ENCODE measurements around the gene GNRHR.
"Not testable (repeated sequence)": the region's sequence is repeated elsewhere in the genome, so short reads cannot be mapped to it uniquely, and the experiment has no call there.

GNRHR gene

GRCh38 chr4:67754288-67754687 is at the start of gene GNRHR:
Gene GNRHR (minus strand): TSS chr4:67754388. CDS start chr4:67754335, 53 bp downstream.
- no peak for DNase-seq

- DNase-seq: no peak
Measured at GRCh38 chr4:67796810-67797209, 42.6 kb upstream of the GNRHR start.

GRCh38 chr4:67790721-67791120 is 36.5 kb upstream of the GNRHR start:
- no peak for DNase-seq

GRCh38 chr4:67787311-67787710 is 33.1 kb upstream of the GNRHR start:
- no peak for DNase-seq

GRCh38 chr4:67785528-67785927 is 31.3 kb upstream of the GNRHR start:
- DNase-seq: no peak

GRCh38 chr4:67779631-67780030 is 25.4 kb upstream of the GNRHR start:
- no peak for DNase-seq

- DNase-seq: no peak
Measured at GRCh38 chr4:67776746-67777145, 22.6 kb upstream of the GNRHR start.

GRCh38 chr4:67770422-67770821 is 16.2 kb upstream of the GNRHR start:
- DNase-seq: no peak

GRCh38 chr4:67765928-67766327 is 11.7 kb upstream of the GNRHR start:
- DNase-seq: no peak

GRCh38 chr4:67765401-67765800 is 11.2 kb upstream of the GNRHR start:
- no peak for DNase-seq

- no peak for DNase-seq
Measured at GRCh38 chr4:67764183-67764582, 10.0 kb upstream of the GNRHR start.

GRCh38 chr4:67762086-67762485 is 7.9 kb upstream of the GNRHR start:
- DNase-seq: no peak

- DNase-seq: not testable (repeated sequence)
Measured at GRCh38 chr4:67756991-67757390, 2.8 kb upstream of the GNRHR start.

GRCh38 chr4:67755974-67756373 is 1.8 kb upstream of the GNRHR start:
- no peak for DNase-seq

GRCh38 chr4:67751260-67751659 is 2.9 kb downstream of the GNRHR start:
- DNase-seq: no peak

- no peak for DNase-seq
Measured at GRCh38 chr4:67750691-67751090, 3.5 kb downstream of the GNRHR start.

- DNase-seq: no peak
Measured at GRCh38 chr4:67749286-67749685, 4.9 kb downstream of the GNRHR start.

GRCh38 chr4:67746797-67747495 is 7.2 kb downstream of the GNRHR start:
- peak in 1 of 2 donors; percentile 73 for DNase-seq

- DNase-seq: no peak
Measured at GRCh38 chr4:67744561-67745283, 9.5 kb downstream of the GNRHR start.

- no peak for DNase-seq
Measured at GRCh38 chr4:67743194-67743593, 11.0 kb downstream of the GNRHR start.

GRCh38 chr4:67736262-67736661 is 17.9 kb downstream of the GNRHR start:
- no peak for DNase-seq

GRCh38 chr4:67735325-67735724 is 18.9 kb downstream of the GNRHR start:
- no peak for DNase-seq

GRCh38 chr4:67730511-67730910 is 23.7 kb downstream of the GNRHR start:
- not testable (repeated sequence) for DNase-seq

GRCh38 chr4:67727124-67727850 is 26.9 kb downstream of the GNRHR start:
- no peak for DNase-seq
